Adrenal gland (tissue), 12 donors: ENCODE measurements around the gene SHROOM4. TPM values are rescaled to one million over a fixed set of nuclear protein-coding genes. Genes with fewer than 3 reads are reported as not detected.

Experiments used
- DNase-seq, 7 donors: peaks; one replicate each; pipeline ENCODE4 v3.0.0-alpha.2; 2019 to 2020
- H3K27ac ChIP-seq, 5 donors: fragments of 200-600 bp; sonication (generic) in 4 of 5; 1 replicate in 3 of 5; 2 replicates in 2 of 5; pipeline versions ENCODE4 v1.5.1 to v1.8.0; 2016 to 2020; ENCODE audit warnings: mild to moderate bottlenecking in 1 of 5
- H3K27me3 ChIP-seq: fragments of 200-600 bp; 2 replicates; pipeline ENCODE4 v1.8.0; 2021
- H3K36me3 ChIP-seq, 2 donors: fragments of 200-600 bp; replicated peaks in 1 of 2; 1 replicate in 1 of 2; 2 replicates in 1 of 2; pipeline versions ENCODE4 v1.5.1 to v1.8.0; 2018 to 2022
- H3K4me1 ChIP-seq, 2 donors: fragments of 200-600 bp; replicated peaks in 1 of 2; 1 replicate in 1 of 2; 2 replicates in 1 of 2; pipeline versions ENCODE4 v1.5.1 to v1.8.0; 2018 to 2021
- H3K4me3 ChIP-seq, 4 donors: fragments of 200-600 bp; sonication (generic) in 3 of 4; one replicate each; pipeline ENCODE4 v1.5.1; 2016 to 2018
- H3K9me3 ChIP-seq, 3 donors: fragments of 200-600 bp; sonication (generic) in 1 of 3; replicated peaks in 1 of 3; 1 replicate in 2 of 3; 2 replicates in 1 of 3; pipeline versions ENCODE4 v1.5.1 to v1.8.0; 2016 to 2021
- CTCF ChIP-seq, 6 experiments: fragments of 450-650 bp in 4 of 6; fragments of 200-600 bp in 2 of 6; sonication (generic) in 1 of 6; IDR thresholded peaks; 1 replicate in 5 of 6; 2 replicates in 1 of 6; pipeline versions ENCODE4 v1.5.1 to v1.8.0; 2016 to 2021; ENCODE audit warnings: antibody characterized with exemption in 6 of 6, mild to moderate bottlenecking in 2 of 6, moderate library complexity in 1 of 6
- POLR2A ChIP-seq, 2 donors: fragments of 450-650 bp; IDR thresholded peaks; one replicate each; pipeline ENCODE4 v1.6.1; 2017; ENCODE audit warnings: antibody characterized with exemption in 2 of 2, mild to moderate bottlenecking in 2 of 2, moderate library complexity in 1 of 2
- WGBS, 4 donors: extraction: QIAGEN DNeasy Blood & Tissue Kit in 2 of 4; methylation state at CpG; one replicate each; pipeline versions ENCODE4 v1.1.5 to v1.1.7; 2013 to 2017; 5-methylcytosine and 5-hydroxymethylcytosine counted together
- intact Hi-C, 2 donors: fragments of 100-400 bp; cut with DNase I; formaldehyde crosslinking; loops; one replicate each; pipeline versions ENCODE4 v1.14.1 to v1.15.0; 2022 to 2023
- polyA plus RNA-seq, 3 donors: library from polyadenylated mRNA; stranded (reverse); fragments of 200-250 nt in 2 of 3; fragments of 350-450 nt in 1 of 3; fragmentation: Illumina TruSeq in 1 of 3; extraction: RNeasy Lipid Tissue Mini Kit (QIAGEN cat#74804) in 1 of 3; gene quantifications; one replicate each; pipeline ENCODE4 v1.2.3, GENCODE V29; 2013 to 2014
- total RNA-seq, 9 donors: library from RNA; depleted of rRNA in 4 of 9; stranded (reverse); fragments of >200 nt in 4 of 9; fragments of 120-200 nt in 1 of 9; fragmentation: NEBNext Ultra II Directional in 1 of 9; extraction: Animal tissue kit (Norgen Biotek cat#: 25700) in 1 of 9; gene quantifications; one replicate each; pipeline versions ENCODE4 v1.1.0 to v1.2.4, GENCODE V29; 2013 to 2023
- donor health status: healthy with polysubstance abuse.
- donor health status: Bipolar disorder and iron deficiency.
- donor health status: DM: yes; HTN: yes; CAD: no.
- donor health status: DM: no; HTN: no; CAD: no.
- donor health status: DM: no; HTN: no; CAD: no.
- donor health status: DM: yes; HTN: yes; CAD: no.

SHROOM4 gene
- total and polyA plus RNA-seq, 12 donors, result 2.9 to 8.7 (median 5.9) TPM

DNA sequence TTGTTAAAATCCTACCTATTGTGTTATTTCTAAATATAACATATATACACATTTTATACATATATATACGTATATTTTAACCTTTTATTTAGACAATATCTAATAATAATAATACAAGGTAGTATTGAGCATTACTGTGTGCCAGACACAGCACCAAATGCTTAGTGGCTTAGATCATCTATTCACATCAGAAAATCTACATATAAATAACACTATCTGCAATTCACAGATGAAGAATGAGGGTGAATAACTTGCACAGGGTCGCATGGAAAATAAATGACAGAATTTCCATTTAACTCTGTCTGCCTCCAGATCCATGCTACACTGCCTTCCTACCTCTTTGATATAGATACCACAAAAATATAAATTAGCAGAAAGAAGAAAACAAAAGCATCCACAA is 37.7 kb downstream of the SHROOM4 start:
- Histone ChIP-seq H3K27ac (no peak overlapping the region), H3K9me3 (no peaks in the 10 kb centered on the region), H3K27me3 (no peaks in the 10 kb centered on the region), H3K4me1 (no peaks in the 10 kb centered on the region), H3K36me3 (no peaks in the 10 kb centered on the region), H3K4me3 (no peak overlapping the region)
- no peak for DNase-seq
- TF ChIP-seq CTCF (IDR thresholded peaks at IDR 0.05), result no peak
- TF ChIP-seq POLR2A (IDR thresholded peaks at IDR 0.05), result no peak
- intact Hi-C loops, result no loop called here
- 67 to 76% (median 71%) methylated on average over 2 of the region's 2 CpGs for WGBS, 4 donors

DNA sequence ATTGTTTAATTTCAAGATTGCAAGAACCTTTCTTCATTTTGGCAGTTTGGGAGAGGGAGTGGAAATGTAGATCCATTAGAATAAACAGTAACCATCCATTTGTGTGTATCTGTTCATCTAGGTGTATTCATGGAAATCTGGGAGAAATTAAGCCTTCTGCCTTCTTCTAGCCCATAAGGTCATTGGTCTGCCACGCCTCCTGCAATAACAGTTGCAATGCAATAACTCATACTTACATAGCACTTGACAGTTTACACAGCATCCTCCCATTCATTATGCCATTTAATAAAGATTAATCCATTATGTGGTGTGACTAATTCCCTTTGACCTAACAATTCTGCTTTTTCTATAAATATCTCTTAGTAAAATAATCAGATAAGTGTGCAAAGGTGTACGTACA is 42.6 kb downstream of the SHROOM4 start:
- intact Hi-C loops, result no loop called here
- Histone ChIP-seq H3K4me1 (no peaks in the 10 kb centered on the region), H3K27ac (no peak overlapping the region), H3K9me3 (no peaks in the 10 kb centered on the region), H3K36me3 (no peaks in the 10 kb centered on the region), H3K27me3 (no peaks in the 10 kb centered on the region), H3K4me3 (no peak overlapping the region)
- no peak for TF ChIP-seq POLR2A (IDR thresholded peaks at IDR 0.05)
- no peak for TF ChIP-seq CTCF (IDR thresholded peaks at IDR 0.05)
- 72 to 86% (median 77%) methylated on average over 2 of the region's 2 CpGs for WGBS, 4 donors
- DNase-seq, result no peak

DNA sequence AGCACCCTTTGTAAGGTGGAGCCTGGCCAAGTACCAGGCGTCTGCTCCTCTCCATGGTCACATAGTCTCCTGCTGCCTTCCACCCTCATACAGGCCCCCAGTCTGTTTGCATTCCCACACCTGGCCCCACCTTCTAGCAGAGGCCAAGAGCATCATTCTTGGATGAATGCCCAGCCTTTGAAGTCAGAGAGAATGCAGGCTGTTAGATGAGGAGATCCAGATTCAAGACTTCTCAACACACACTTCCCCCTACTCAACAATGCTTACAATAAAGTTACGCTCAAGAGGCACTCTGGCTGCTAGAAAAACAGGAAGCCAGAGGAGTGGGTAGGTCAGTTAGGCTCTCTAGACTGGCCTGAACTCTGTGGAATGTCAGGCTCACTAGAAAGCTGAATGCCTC is 43.3 kb downstream of the SHROOM4 start:
- Histone ChIP-seq H3K27ac (no peak overlapping the region), H3K4me3 (no peak overlapping the region), H3K36me3 (no peaks in the 10 kb centered on the region), H3K4me1 (no peaks in the 10 kb centered on the region), H3K9me3 (no peaks in the 10 kb centered on the region), H3K27me3 (no peaks in the 10 kb centered on the region)
- 60 to 100% (median 72%) methylated on average over 1 to 2 of the region's 2 CpGs for WGBS, 4 donors
- TF ChIP-seq POLR2A (IDR thresholded peaks at IDR 0.05) (no peak), CTCF (IDR thresholded peaks at IDR 0.05) (no peak)
- intact Hi-C loops, result no loop called here
- DNase-seq, result no peak

DNA sequence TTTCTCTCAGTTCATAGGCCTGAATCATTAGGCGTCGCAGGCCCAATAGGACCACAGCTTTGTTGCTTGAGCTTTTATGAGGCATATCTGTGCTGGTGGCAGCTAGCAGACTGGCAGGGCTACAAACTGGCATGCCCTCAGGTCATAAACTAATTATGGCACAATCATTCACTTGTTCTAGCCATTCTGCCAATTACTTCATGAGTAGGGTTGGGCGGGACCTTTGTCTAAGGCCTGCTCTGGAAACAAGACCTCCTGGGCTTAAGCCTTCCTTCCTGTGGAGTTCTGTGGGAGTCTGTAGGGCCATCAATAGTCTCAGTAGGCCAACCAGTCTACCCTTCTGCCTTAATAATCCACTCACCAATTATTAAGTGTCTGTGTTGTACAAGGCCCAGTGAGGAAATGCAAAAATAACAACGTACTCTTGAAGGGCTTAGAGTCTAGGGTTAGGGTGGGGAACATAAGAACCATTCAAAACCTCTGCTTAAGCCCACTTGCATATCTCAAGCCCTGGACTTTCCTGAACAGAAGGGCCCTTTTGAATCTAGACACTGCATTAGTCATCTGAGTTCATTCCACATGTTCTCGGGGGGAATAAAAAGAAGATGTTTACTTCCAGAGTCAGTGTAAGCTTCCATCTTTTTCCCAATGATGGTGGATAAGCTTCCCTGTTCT is 44.5 kb downstream of the SHROOM4 start:
- TF ChIP-seq POLR2A (IDR thresholded peaks at IDR 0.05), result no peak
- no peak for TF ChIP-seq CTCF (IDR thresholded peaks at IDR 0.05)
- 89 to 96% (median 91%) methylated on average over 3 to 5 of the region's 5 CpGs for WGBS, 4 donors
- no peak for DNase-seq
- Histone ChIP-seq H3K4me3 (no peak overlapping the region), H3K9me3 (no peaks in the 10 kb centered on the region), H3K4me1 (no peaks in the 10 kb centered on the region), H3K36me3 (no peaks in the 10 kb centered on the region), H3K27me3 (no peaks in the 10 kb centered on the region), H3K27ac (no peak overlapping the region)
- intact Hi-C loops, result no loop called here
